Measurements from ENCODE around the gene SLC2A3.
"Not testable (repeated sequence)": the region's sequence is repeated elsewhere in the genome, so short reads cannot be mapped to it uniquely, and the experiment has no call there.

The SLC2A3 gene

GRCh38 chr12:7935590-7936581 is at the start of gene SLC2A3:
Gene SLC2A3, minus strand, starts transcription at chr12:7936187. Its CDS starts 153 bp downstream, at chr12:7936034.
- Histone ChIP-seq H3K36me3 (ENCODE audit: control insufficient read depth in 5 of 5, insufficient read depth in 5 of 5, low read length in 5 of 5) (peaks cover 0 to 24% (median 21%) of the 10 kb centered on the region in 5 donors), H3K27me3 (ENCODE audit: control insufficient read depth in 5 of 5, insufficient read depth in 4 of 5, low read length in 5 of 5) (peaks cover 0 to 3% (median 3%) of the 10 kb centered on the region in 5 donors), H3K9me3 (ENCODE audit: control insufficient read depth in 5 of 5, low read length in 5 of 5) (no peaks in the 10 kb centered on the region), H3K27ac (ENCODE audit: low read depth, low read length) (peak within 1 kb of the TSS; percentile 86), H3K4me1 (ENCODE audit: control insufficient read depth in 5 of 5, insufficient read depth in 5 of 5, low read length in 5 of 5) (peaks cover 0 to 33% (median 17%) of the 10 kb centered on the region in 5 donors), H3K9ac (ENCODE audit: low read length in 5 of 5) (peak within 1 kb of the TSS; percentile 59 to 91 (median 73)), H3K4me3 (ENCODE audit: low read depth in 1 of 5, low read length in 5 of 5) (peak within 1 kb of the TSS; percentile 78 to 98 (median 82))

DNA sequence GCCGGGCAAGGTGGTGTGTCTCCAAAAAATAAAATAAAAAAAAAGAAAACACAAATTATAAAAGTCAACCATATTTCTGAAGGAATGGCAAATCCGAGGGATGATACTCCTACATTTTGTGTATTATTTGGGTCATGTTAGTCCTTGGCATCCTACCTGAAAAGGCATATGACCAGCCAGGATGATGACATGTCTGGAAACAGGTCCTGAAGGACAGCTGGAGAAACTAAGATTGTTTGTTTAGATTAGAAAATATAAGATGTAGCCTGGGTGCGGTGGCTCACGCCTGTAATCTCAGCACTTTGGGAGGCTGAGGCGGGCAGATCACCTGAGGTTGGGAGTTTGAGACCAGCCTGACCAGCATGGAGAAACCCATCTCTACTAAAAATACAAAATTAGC is 48.9 kb upstream of the SLC2A3 start:
- no peak overlapping the region for H3K9ac ChIP-seq (ENCODE audit: low read length in 5 of 5)
- no peak overlapping the region for H3K4me3 ChIP-seq (ENCODE audit: low read depth in 1 of 5, low read length in 5 of 5)
- H3K36me3 ChIP-seq (ENCODE audit: control insufficient read depth in 5 of 5, insufficient read depth in 5 of 5, low read length in 5 of 5): no peaks in the 10 kb centered on the region
- H3K27ac ChIP-seq (ENCODE audit: low read depth, low read length): no peak overlapping the region
- H3K9me3 ChIP-seq (ENCODE audit: control insufficient read depth in 5 of 5, low read length in 5 of 5): no peaks in the 10 kb centered on the region
- no peaks in the 10 kb centered on the region for H3K27me3 ChIP-seq (ENCODE audit: control insufficient read depth in 5 of 5, insufficient read depth in 4 of 5, low read length in 5 of 5)
- no peaks in the 10 kb centered on the region for H3K4me1 ChIP-seq (ENCODE audit: control insufficient read depth in 5 of 5, insufficient read depth in 5 of 5, low read length in 5 of 5)

- not testable (repeated sequence) for H3K9me3 ChIP-seq (ENCODE audit: control insufficient read depth in 5 of 5, low read length in 5 of 5); H3K36me3 ChIP-seq (ENCODE audit: control insufficient read depth in 5 of 5, insufficient read depth in 5 of 5, low read length in 5 of 5); H3K4me3 ChIP-seq (ENCODE audit: low read depth in 1 of 5, low read length in 5 of 5); H3K4me1 ChIP-seq (ENCODE audit: control insufficient read depth in 5 of 5, insufficient read depth in 5 of 5, low read length in 5 of 5); H3K9ac ChIP-seq (ENCODE audit: low read length in 5 of 5); H3K27ac ChIP-seq (ENCODE audit: low read depth, low read length); H3K27me3 ChIP-seq (ENCODE audit: control insufficient read depth in 5 of 5, insufficient read depth in 4 of 5, low read length in 5 of 5)
These were observed 47.5 kb upstream of the SLC2A3 start for GRCh38 chr12:7983460-7983859.

DNA sequence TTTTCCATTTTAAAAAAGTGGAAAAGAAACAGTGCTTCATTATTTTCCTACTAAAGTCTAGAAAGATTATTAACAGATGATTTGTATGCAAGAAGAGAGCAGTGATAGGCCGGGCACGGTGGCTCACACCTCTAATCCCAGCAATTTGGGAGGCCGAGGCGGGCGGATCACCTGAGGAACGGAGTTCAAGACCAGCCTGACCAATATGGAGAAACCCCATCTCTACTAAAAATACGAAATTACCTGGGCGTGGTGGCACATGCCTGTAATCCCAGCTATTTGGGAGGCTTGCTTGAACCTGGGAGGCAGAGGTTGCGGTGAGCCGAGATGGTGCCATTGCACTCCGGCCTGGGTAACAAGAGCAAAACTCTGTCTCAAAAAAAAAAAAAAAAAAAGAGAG is 47.0 kb upstream of the SLC2A3 start:
- H3K4me1 ChIP-seq (ENCODE audit: control insufficient read depth in 5 of 5, insufficient read depth in 5 of 5, low read length in 5 of 5): not testable (repeated sequence)

GRCh38 chr12:7982332-7982735 is 46.3 kb upstream of the SLC2A3 start:
- H3K27me3 ChIP-seq (ENCODE audit: control insufficient read depth in 5 of 5, insufficient read depth in 4 of 5, low read length in 5 of 5); H3K9ac ChIP-seq (ENCODE audit: low read length in 5 of 5); H3K36me3 ChIP-seq (ENCODE audit: control insufficient read depth in 5 of 5, insufficient read depth in 5 of 5, low read length in 5 of 5); H3K4me3 ChIP-seq (ENCODE audit: low read depth in 1 of 5, low read length in 5 of 5); H3K9me3 ChIP-seq (ENCODE audit: control insufficient read depth in 5 of 5, low read length in 5 of 5); H3K4me1 ChIP-seq (ENCODE audit: control insufficient read depth in 5 of 5, insufficient read depth in 5 of 5, low read length in 5 of 5); H3K27ac ChIP-seq (ENCODE audit: low read depth, low read length): not testable (repeated sequence)

More for the DNA sequence above, 47.0 kb upstream of the SLC2A3 start:
- not testable (repeated sequence) for H3K27me3 ChIP-seq (ENCODE audit: control insufficient read depth in 5 of 5, insufficient read depth in 4 of 5, low read length in 5 of 5); H3K4me3 ChIP-seq (ENCODE audit: low read depth in 1 of 5, low read length in 5 of 5); H3K36me3 ChIP-seq (ENCODE audit: control insufficient read depth in 5 of 5, insufficient read depth in 5 of 5, low read length in 5 of 5); H3K9me3 ChIP-seq (ENCODE audit: control insufficient read depth in 5 of 5, low read length in 5 of 5); H3K9ac ChIP-seq (ENCODE audit: low read length in 5 of 5); H3K27ac ChIP-seq (ENCODE audit: low read depth, low read length)

DNA sequence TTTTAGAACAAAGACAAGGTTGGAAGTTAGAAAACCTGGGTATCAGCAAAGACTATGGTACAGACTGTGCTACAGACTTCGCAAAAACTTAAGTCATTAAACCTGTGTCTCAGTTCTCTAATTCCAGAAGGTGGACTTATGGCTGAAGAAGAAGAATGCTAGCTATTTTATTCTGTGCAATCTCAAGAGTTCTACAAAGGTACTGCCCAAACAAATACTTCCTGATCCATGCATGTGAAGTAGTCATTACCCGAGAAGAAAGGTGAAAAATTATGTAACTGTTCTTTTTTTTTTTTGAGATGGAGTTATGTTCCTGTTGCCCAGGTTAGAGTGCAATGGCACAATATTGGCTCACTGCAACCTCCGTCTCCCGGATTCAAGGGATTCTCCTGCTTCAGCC is 45.5 kb upstream of the SLC2A3 start:
- no peak overlapping the region for H3K4me3 ChIP-seq (ENCODE audit: low read depth in 1 of 5, low read length in 5 of 5)
- no peaks in the 10 kb centered on the region for H3K9me3 ChIP-seq (ENCODE audit: control insufficient read depth in 5 of 5, low read length in 5 of 5)
- no peak overlapping the region for H3K9ac ChIP-seq (ENCODE audit: low read length in 5 of 5)
- no peaks in the 10 kb centered on the region for H3K4me1 ChIP-seq (ENCODE audit: control insufficient read depth in 5 of 5, insufficient read depth in 5 of 5, low read length in 5 of 5)
- no peak overlapping the region for H3K27ac ChIP-seq (ENCODE audit: low read depth, low read length)
- H3K36me3 ChIP-seq (ENCODE audit: control insufficient read depth in 5 of 5, insufficient read depth in 5 of 5, low read length in 5 of 5): no peaks in the 10 kb centered on the region
- no peaks in the 10 kb centered on the region for H3K27me3 ChIP-seq (ENCODE audit: control insufficient read depth in 5 of 5, insufficient read depth in 4 of 5, low read length in 5 of 5)

DNA sequence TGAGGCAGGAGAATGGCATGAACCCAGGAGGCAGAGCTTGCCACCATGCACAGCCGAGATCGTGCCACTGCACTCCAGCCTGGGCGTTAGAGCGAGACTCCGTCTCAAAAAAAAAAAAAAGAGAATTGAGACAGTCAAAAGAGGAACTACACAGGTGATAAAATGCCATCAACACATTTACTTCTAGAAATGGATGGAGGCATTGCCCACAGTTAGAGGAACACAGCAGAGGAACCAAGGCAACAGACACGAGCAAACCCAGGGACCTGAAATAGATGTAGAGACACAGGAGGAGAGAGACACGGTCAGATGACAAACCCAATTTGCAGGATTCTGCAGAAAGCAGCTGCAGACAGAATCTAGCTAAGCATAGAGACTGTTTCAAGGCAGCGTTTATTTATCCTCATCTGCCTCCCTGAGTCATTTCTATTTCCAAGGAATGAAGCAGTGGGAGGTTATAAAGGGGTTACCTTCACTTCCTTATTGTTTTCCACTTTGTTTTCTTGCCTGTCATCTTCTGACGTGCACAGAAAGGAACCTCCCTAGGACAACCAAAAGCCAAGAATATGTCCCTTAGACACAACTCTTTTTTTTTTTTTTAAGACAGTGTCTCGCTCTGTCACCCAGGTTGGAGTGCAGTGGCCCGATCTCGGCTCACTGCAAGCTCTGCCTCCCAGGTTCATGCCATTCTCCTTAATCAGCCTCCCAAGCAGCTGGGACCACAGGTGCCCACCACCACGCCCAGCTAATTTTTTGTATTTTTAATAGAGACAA is 41.6 kb upstream of the SLC2A3 start:
- H3K9me3 ChIP-seq (ENCODE audit: control insufficient read depth in 5 of 5, low read length in 5 of 5); H3K4me3 ChIP-seq (ENCODE audit: low read depth in 1 of 5, low read length in 5 of 5); H3K27me3 ChIP-seq (ENCODE audit: control insufficient read depth in 5 of 5, insufficient read depth in 4 of 5, low read length in 5 of 5); H3K27ac ChIP-seq (ENCODE audit: low read depth, low read length); H3K4me1 ChIP-seq (ENCODE audit: control insufficient read depth in 5 of 5, insufficient read depth in 5 of 5, low read length in 5 of 5); H3K9ac ChIP-seq (ENCODE audit: low read length in 5 of 5); H3K36me3 ChIP-seq (ENCODE audit: control insufficient read depth in 5 of 5, insufficient read depth in 5 of 5, low read length in 5 of 5): not testable (repeated sequence)

DNA sequence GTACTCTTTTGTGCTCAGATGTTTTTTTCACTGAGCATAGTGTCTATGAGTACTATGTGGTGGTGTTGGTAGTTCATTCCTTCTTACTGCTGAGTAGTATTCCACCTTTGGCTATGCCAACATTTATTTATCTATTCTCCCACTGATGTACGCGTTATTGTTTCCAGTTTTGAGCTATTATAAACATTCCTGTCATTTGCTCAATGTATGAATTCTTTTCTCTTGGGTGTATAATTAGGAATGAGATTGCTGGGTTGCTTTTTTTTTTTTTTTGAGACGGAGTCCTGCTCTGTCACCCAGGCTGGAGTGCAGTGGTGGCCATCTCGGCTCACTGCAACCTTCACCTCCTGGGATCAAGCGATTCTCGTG is 37.5 kb upstream of the SLC2A3 start:
- Histone ChIP-seq H3K27me3 (ENCODE audit: control insufficient read depth in 5 of 5, insufficient read depth in 4 of 5, low read length in 5 of 5) (peaks cover 0 to 7% (median 0%) of the 10 kb centered on the region in 5 donors), H3K4me1 (ENCODE audit: control insufficient read depth in 5 of 5, insufficient read depth in 5 of 5, low read length in 5 of 5) (peaks cover 0 to 23% (median 16%) of the 10 kb centered on the region in 5 donors), H3K4me3 (ENCODE audit: low read depth in 1 of 5, low read length in 5 of 5) (no peak overlapping the region), H3K9me3 (ENCODE audit: control insufficient read depth in 5 of 5, low read length in 5 of 5) (no peaks in the 10 kb centered on the region), H3K36me3 (ENCODE audit: control insufficient read depth in 5 of 5, insufficient read depth in 5 of 5, low read length in 5 of 5) (no peaks in the 10 kb centered on the region), H3K9ac (ENCODE audit: low read length in 5 of 5) (no peak overlapping the region), H3K27ac (ENCODE audit: low read depth, low read length) (no peak overlapping the region)

- H3K4me1 ChIP-seq (ENCODE audit: control insufficient read depth in 5 of 5, insufficient read depth in 5 of 5, low read length in 5 of 5): peaks cover 0 to 23% (median 16%) of the 10 kb centered on the region in 5 donors
- no peak overlapping the region for H3K9ac ChIP-seq (ENCODE audit: low read length in 5 of 5)
- H3K4me3 ChIP-seq (ENCODE audit: low read depth in 1 of 5, low read length in 5 of 5): no peak overlapping the region
- H3K36me3 ChIP-seq (ENCODE audit: control insufficient read depth in 5 of 5, insufficient read depth in 5 of 5, low read length in 5 of 5): no peaks in the 10 kb centered on the region
- H3K27me3 ChIP-seq (ENCODE audit: control insufficient read depth in 5 of 5, insufficient read depth in 4 of 5, low read length in 5 of 5): peaks cover 0 to 7% (median 0%) of the 10 kb centered on the region in 5 donors
- H3K27ac ChIP-seq (ENCODE audit: low read depth, low read length): no peak overlapping the region
- H3K9me3 ChIP-seq (ENCODE audit: control insufficient read depth in 5 of 5, low read length in 5 of 5): no peaks in the 10 kb centered on the region
These were observed 36.9 kb upstream of the SLC2A3 start for GRCh38 chr12:7972734-7973456.
